Stimulated activated CD4-positive, alpha-beta T cell treated with anti-CD3 and anti-CD28 coated beads, Interleukin-2, amount 100 ng/mL, for 24 hours (primary cell): Measurements from ENCODE around the gene ZSWIM3.
"Not testable (repeated sequence)": the region's sequence is repeated elsewhere in the genome, so short reads cannot be mapped to it uniquely, and the experiment has no call there.

ENCODE experiments used
- DNase-seq, 2 donors: peaks; one replicate each; pipeline ENCODE4 v3.0.0-alpha.2; 2020

ZSWIM3 gene

DNA sequence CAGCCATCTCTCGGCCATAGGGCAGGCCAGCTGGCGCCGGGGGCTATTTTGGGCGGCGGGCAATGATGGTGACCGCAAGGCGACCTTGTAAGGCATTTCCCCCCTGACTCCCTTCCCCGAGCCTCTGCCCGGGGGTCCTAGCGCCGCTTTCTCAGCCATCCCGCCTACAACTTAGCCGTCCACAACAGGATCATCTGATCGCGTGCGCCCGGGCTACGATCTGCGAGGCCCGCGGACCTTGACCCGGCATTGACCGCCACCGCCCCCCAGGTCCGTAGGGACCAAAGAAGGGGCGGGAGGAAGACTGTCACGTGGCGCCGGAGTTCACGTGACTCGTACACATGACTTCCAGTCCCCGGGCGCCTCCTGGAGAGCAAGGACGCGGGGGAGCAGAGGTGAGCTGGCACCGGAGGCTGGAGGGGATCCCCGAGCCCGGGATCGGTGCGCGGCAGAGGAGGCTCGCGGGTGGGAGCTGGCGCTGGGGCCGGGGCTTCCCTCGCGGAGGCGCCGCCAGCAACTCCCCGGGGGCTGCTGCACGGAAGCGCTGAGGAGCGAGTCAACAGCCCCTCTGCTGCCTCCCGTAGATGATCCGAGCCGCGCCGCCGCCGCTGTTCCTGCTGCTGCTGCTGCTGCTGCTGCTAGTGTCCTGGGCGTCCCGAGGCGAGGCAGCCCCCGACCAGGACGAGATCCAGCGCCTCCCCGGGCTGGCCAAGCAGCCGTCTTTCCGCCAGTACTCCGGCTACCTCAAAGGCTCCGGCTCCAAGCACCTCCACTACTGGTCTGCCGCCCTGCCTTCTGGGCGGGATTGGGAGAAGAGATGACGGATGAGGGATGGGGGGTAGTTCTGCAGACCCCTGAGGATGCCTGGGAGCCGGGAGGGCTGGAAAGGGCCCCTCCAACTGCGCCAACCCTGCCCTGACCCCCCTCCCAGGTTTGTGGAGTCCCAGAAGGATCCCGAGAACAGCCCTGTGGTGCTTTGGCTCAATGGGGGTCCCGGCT lies 33.9 kb downstream of the ZSWIM3 start, which contains the start of the genes CTSA and NEURL2:
Gene CTSA (plus strand): TSS at position 351 of the 999 bp plus-strand sequence. CDS start 234 bp downstream, at position 585.
Gene NEURL2 (minus strand): TSS at position 224 of the 999 bp plus-strand sequence. CDS start 217 bp downstream, at position 7.
- peak; percentile 87 to 90 for DNase-seq

DNA sequence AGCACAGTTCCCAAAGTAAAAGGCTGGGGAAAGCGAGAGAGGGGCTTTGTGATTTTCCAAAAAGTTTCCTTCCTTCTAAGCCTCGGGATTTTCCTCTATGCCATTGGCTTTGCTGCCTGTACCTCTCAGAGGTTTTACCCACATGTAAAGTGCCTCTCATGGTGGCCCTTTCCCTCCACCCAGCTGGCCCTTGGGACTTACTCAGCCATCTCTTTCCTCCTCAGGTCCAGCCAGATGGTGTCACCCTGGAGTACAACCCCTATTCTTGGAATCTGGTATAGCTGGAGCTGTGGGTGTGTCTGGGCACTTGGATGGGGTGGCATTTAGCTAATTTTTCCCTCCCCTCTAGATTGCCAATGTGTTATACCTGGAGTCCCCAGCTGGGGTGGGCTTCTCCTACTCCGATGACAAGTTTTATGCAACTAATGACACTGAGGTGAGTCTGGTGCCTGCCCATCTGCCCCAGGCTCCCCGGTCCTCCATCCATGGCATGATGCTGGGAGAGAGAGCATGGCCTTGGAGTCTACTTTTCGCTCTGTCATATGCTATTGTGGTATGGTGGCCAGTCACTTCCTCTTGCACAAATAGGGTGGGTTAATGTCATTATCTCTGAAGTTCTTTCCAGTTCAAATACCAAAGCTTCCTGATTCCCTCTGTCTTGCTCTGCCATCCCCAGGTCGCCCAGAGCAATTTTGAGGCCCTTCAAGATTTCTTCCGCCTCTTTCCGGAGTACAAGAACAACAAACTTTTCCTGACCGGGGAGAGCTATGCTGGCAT lies 34.8 kb downstream of the ZSWIM3 start:
- DNase-seq: no peak

DNA sequence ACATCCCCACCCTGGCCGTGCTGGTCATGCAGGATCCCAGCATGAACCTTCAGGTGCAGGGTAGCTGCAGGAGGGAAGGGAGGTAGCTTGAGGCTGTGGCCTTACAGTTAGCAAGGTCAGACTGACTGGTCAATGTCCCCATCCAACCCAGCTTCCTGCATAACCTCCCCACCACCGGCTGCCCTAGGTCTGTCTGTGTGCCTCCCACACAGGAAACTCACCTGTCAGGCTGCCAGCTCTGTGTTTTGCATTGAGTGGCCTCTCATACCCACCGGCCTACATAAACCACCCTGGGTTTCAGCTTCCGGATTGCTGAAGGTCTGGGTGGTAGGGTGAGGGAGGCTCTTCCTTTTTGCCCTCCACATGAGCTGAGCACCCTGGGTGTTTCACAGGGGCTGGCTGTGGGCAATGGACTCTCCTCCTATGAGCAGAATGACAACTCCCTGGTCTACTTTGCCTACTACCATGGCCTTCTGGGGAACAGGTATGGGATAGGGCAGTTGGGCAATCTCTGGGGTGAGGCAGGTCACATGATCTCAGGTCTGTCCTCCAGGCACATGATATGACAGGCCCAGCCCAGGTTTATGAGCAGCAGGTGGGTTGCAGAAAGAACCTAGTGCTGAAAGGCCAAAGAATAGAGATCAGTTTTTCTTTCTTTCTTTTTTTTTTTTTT lies 35.5 kb downstream of the ZSWIM3 start:
- peak in 1 of 2 donors; percentile 31 for DNase-seq

DNA sequence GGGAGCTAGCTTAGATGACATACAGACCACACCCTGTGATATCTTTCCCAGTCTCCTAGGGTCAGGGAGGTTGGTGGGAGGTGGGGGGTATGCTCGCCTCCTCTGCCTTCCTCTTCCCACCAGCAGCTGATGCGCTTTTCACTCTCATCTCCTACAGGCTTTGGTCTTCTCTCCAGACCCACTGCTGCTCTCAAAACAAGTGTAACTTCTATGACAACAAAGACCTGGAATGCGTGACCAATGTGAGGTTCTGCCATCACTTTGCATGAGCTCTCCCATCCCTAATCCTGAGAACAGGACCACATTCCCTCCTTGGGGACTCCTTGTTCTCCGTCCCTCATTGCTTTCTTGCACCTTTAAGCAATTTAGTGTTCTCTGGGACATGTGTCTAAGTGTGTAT lies 36.4 kb downstream of the ZSWIM3 start:
- DNase-seq: no peak

DNA sequence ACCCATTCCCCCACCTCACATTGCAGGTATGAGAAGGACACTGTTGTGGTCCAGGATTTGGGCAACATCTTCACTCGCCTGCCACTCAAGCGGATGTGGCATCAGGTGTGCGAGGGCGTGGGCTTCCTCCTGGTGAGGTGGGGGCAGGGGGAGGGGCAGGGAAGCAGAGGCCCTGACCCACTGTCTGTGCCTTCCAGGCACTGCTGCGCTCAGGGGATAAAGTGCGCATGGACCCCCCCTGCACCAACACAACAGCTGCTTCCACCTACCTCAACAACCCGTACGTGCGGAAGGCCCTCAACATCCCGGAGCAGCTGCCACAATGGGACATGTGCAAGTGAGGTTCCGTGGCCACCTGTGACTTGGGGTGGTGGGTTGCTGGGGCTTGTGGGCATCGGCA lies 37.4 kb downstream of the ZSWIM3 start:
- no peak for DNase-seq

DNA sequence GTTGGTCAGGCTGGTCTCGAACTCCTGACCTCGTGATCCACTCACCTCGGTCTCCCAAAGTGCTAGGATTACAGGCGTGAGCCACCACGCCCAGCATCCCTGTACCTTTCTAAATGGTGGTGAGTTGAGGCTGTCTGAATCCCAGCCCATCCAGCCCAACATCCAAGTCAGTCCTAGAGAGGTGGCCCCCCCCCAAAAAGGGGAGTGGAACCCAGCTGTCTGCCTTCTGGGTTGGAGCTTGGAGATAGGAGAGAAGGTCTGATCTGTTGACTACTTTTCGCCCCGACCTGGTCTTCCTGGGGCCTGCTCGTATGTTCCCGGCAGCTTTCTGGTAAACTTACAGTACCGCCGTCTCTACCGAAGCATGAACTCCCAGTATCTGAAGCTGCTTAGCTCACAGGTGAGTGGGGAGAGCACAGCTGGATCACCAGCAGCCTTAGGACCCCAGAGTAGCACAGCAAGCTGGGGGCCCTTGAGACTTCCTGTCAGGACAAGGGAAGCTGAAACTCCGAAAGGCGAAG lies 39.3 kb downstream of the ZSWIM3 start:
- no peak for DNase-seq

DNA sequence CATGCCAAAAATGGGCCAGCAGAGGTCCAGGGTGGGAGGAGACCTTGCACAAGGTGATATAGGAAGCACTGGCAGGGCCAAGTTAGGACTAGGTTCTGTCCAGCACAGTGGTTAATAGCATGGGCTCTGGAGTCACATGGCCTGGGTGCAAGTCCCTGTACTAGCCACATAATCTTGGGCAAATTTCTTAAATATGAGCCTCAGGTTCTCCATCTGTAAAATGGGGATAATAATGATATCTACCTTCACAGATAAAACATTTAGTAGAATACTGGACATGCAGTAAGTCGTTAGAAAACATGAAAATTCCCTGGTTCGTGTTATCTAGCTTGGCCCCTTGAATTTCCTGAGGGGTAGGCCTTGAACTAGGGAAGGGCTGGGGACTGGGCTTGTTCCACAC lies 39.9 kb downstream of the ZSWIM3 start:
- DNase-seq: no peak

DNA sequence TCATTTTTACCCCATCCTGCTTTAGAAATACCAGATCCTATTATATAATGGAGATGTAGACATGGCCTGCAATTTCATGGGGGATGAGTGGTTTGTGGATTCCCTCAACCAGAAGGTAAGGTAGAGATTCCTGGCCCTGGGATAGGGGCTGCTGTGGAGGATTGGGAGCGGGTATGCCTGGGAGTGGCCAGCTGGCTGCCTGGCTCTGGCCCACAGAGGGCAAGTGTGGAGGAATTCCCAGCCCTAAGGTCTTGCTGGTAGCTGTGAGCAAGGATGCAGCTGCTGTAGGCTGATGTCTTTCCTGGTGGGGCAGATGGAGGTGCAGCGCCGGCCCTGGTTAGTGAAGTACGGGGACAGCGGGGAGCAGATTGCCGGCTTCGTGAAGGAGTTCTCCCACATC lies 40.3 kb downstream of the ZSWIM3 start:
- no peak for DNase-seq

DNA sequence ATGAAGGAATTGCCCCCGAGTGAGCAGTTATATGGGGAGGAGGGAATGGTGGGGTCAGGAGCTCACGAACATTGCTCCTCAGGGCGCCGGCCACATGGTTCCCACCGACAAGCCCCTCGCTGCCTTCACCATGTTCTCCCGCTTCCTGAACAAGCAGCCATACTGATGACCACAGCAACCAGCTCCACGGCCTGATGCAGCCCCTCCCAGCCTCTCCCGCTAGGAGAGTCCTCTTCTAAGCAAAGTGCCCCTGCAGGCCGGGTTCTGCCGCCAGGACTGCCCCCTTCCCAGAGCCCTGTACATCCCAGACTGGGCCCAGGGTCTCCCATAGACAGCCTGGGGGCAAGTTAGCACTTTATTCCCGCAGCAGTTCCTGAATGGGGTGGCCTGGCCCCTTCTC lies 40.9 kb downstream of the ZSWIM3 start:
- no peak for DNase-seq

DNA sequence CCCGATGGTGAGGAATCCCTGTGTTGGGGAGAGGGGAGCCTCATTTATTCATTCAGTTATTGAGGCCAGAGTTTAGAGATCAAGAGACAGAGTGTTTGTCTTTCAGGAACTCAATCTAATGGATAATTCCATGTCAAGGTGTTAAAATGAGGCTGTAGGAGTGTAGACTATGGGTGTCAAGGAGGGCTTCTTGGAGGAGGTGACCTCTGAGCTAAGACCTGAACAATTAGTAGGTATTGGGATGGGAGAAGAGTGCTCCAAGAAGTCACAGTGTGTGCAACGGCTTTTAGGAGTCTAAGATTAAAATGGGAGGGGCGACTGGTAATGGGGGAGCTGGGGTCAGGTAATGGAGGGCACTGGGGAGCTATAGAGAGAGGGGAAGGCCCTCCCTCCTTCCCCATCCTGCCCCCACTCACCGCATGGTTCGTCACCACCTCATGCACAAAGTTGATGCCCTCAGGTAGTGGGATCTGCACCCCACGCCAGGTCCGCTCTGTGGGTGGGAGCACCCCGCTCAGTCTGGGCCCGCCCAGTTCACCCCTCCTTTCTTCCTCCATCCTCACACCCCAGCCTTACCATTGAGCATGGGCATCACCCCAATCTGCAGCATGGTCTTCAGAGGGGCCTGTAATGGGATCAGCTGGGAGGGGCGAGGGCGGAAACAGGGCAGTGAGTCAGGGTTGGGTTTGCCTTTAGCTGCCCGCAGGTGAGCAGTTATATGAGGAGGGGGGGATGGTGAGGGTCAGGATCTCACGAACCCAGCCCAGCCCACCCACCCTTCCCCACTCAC lies 41.8 kb downstream of the ZSWIM3 start:
- no peak for DNase-seq

DNA sequence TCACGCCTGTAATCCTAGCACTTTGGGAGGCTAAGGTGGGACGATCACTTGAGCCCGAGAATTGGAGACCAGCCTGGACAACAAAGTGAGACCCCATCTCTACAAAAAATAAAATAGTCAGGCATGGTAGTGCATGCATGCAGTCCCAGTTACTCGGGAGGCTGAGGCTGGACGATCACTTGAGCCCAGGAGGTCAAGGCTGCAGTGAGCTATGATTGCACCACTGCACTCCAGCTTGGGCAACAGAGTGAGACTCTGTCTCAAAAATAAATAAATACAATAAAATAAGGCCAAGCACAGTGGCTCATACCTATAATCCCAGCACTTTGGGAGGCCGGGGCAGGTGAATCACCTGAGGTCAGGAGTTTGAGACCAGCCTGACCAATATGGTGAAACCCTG lies 43.9 kb downstream of the ZSWIM3 start:
- DNase-seq: not testable (repeated sequence)

DNA sequence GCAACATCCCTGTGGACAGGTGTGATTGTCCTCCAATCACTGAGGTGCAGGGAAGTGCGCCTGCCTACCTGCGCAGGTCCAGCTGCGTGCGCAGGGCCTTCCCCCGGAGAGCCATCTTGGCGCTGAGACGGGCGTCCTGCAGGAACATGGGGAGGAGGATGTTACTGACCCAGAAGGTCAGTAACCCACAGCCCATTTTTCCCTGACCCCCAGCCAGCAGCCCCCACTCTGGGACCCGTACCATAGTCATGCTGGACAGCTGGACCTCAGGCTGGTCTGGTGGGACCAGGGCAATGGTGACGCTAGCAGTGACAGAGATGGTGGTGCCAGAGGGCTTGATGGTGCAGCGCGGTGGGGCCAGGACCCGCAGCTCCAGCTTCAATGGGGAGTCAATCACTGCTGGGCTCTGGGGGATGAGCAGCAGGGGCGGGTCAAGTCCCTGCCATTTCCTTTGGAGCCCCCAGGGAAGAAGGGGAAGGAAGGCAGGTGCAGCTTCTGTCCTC lies 44.8 kb downstream of the ZSWIM3 start:
- DNase-seq: no peak

DNA sequence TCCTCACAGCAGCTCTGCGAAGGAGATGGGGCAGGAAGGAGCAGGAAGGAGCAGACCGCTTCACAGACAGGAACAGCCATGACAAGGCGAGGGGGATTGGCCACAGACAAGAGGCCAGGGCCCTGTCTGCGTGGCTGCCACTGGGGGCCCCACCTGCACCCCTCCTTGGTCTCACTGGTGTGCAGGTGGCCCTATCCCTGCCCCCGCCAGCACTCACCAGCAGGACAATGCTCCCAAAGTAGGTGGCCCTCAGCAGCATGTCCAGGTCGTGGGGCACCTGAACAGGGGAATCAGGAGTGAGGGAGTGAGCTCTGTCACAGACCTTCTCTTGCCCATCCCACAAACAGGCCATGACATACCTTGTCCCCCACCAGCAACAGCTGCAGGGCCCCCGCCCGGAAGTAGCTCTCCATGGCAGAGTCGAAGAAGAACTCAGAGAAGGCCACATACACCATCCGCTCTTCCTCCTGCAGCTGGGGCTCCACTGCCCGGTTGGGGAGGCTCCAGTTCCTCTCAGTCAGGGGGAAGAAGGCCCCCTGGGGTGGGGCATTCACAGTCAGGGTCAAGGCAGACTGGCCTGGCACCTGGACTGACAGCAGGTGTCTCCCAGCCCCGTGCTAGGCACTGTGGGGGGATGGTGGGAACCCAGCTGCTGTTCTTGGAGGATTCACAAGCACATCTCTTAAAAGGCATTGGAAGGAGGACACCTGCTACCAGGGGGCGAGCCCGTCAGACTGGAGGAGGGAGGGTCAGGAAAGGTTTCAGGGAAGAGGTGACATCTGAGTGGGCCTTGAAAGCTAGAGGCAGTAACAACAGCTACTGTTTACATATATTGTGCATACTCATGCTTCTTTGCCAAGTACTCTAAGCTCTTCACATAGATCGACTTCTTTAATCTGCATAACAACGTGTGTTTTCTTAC lies 47.4 kb downstream of the ZSWIM3 start:
- no peak for DNase-seq

DNA sequence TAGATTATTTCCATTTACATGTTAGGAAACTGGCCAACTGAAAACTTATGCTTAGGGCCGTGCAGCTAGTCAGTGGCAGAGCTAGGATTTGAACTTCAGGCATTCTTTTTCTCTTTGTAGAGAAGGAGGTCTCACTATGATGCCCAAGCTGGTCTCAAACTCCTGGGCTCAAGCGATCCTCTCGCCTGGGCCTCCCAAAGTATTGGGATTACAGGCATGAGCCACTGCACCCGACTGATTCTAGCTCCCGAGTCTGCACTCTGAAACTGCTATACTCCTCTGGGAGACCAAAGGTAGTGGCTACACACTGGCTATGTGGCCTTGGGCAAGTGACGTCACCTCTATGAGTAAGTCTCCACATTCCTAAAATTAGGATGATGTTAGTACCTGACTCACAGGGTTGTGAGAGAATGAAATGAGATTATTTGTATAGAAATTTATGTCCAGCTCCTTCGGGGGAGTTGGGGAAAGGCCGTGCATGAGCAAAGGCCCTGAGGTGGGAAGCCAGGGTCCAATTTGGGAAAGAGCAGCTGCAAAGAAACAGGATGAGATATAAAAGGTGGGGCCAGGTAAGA lies 48.2 kb downstream of the ZSWIM3 start:
- DNase-seq: no peak

DNA sequence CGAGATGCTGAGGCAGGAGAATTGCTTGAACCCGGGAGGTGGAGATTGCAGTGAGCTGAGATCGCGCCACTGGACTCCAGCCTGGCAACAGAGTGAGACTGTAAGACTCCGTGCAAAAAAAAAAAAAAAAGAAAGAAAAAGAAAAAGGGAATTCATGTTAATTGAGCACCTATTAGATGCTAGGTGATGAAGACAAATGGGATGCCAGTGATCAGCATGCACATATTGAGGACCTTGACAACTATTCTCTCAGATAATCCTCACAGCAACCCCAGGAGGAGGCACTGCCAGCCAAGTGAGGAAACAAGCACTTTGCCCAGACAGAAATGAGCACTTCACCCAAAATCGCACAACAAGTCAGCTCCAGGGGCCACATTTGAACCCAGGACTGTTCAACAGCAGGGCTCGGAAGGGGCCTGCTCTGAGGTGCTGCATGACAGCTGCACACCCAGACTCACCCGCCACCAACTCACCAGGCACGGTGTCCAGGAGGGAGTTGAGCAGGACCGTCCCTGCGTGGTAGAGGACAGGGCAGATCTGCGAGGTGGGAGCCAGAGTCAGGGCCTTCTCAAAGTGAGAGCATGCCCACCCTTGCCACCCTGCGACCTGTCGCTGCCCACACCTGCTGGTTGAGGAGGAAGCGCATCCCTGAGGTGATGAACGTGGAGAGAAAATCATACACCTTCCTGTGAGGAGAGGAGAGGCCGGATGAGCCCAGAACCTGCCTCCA lies 50.0 kb downstream of the ZSWIM3 start:
- DNase-seq: no peak

DNA sequence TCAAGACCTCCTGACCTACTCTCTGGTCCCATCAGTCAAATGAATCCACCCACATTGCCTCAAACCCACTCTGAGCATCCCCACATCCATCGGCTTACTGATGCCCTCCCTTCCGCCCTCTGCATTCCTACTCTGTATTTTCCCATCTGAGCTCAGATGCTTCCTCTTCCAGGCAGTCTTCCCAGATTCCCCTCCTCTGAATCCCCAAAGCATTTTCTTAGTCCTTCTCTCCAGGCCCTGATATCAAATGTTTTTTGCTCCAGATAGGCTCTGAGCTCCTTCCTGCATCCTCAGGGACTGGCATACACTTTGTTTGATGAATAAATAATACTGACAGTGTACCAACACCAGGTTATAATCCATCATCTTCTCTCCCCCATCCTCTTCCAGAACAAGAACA lies 50.7 kb downstream of the ZSWIM3 start:
- DNase-seq: no peak

DNA sequence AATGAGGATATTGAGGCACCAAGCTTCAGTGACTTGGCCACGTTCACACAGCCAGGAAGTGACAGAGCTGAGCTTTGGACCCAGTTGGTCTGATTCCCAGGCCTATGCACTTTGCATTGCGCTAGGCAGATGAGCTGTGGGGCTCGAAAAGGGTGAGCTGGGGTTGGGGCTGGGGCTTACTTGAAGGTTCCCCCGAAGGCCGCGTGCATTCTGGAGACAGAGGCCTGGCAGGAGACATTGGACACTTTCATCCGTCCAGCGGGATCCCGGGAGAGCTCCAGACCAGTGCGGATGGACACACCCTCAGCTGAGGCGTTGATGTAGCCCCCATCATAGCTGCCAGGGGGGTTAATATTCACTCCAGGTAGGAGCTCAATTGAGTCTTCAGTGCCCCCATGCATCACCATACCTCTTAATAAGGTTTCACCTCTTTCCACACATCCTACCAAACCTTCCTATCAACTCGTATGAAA lies 52.0 kb downstream of the ZSWIM3 start:
- no peak for DNase-seq

DNA sequence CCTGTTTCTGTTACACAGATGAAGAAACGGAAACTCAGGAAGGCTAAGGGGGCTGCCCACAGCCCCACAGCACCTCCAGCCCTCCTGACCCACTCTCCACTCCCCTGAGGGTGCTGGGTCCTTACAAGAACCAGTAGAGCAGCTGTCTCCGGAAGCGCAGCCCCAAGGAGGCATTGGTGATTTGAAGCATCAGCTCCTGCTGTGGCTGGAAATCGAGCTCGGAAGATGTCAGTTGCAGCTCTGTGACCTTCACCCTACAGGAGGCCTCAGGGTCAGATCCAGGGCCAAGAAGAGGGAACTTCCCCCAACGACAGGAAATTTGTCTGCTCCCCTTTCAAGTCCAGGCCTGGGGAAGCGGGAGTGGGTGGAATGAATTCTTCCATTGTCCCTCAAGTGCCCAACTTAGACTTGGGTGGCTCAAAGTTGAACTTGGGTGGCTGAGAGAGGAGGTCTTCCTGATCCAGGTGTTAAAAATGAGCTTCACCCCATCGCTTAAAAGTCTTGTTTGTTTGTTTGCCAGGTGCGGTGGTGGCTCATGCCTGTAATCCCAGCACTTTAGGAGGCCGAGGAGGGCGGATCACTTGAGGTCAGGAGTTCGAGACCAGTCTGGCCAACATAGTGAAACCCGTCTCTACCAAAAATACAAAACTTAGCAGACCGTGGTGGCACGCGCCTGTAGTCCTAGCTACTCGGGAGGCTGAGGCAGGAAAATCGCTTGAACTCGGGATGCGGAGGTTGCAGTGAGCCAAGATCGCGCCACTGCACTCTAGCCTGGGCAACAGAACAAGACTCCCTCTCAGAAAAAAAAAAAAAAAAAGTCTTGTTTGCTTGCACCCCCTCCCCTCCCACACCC lies 52.6 kb downstream of the ZSWIM3 start:
- no peak for DNase-seq
